ENCODE results near the gene PPP1CB. TPM values are rescaled to one million over a fixed set of nuclear protein-coding genes. Genes with fewer than 3 reads are reported as not detected.

Gene PPP1CB
- total RNA-seq, 1 experiment from 2014 or later = 269 TPM

GRCh38 chr2:28720345-28720744 is 31.3 kb upstream of the PPP1CB start:
- no peaks in the 10 kb centered on the region for H3K9me3 Mint-ChIP-seq (ENCODE audit: unreplicated experiment)
- POLR2A ChIA-PET = interaction anchor here (0.9 to 1.7 kb wide), 2 partner anchors 8 to 99 kb away, joined by 3 read pairs; no protein-coding TSS in a partner anchor
- CTCF ChIA-PET = no interaction called here
- peaks cover 25% of the 10 kb centered on the region for H3K4me1 Mint-ChIP-seq (ENCODE audit: insufficient read depth, unreplicated experiment)
- H3K4me3 Mint-ChIP-seq (ENCODE audit: unreplicated experiment) = no peak overlapping the region
- H3K27ac Mint-ChIP-seq (ENCODE audit: low read depth, unreplicated experiment) = no peak overlapping the region
- no peak for DNase-seq (ENCODE audit: unreplicated experiment)
- intact Hi-C loops (cut with micrococcal nuclease) = no loop called here
- TF ChIP-seq, protein P1, sequence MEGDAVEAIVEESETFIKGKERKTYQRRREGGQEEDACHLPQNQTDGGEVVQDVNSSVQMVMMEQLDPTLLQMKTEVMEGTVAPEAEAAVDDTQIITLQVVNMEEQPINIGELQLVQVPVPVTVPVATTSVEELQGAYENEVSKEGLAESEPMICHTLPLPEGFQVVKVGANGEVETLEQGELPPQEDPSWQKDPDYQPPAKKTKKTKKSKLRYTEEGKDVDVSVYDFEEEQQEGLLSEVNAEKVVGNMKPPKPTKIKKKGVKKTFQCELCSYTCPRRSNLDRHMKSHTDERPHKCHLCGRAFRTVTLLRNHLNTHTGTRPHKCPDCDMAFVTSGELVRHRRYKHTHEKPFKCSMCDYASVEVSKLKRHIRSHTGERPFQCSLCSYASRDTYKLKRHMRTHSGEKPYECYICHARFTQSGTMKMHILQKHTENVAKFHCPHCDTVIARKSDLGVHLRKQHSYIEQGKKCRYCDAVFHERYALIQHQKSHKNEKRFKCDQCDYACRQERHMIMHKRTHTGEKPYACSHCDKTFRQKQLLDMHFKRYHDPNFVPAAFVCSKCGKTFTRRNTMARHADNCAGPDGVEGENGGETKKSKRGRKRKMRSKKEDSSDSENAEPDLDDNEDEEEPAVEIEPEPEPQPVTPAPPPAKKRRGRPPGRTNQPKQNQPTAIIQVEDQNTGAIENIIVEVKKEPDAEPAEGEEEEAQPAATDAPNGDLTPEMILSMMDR (IDR thresholded peaks at IDR 0.05; ENCODE audit: unreplicated experiment) = no peak
- no TSS peak for BruUV-seq (replicated peaks)
- H3K36me3 Mint-ChIP-seq (ENCODE audit: insufficient read depth, unreplicated experiment) = no peaks in the 10 kb centered on the region
- H3K27me3 Mint-ChIP-seq (ENCODE audit: insufficient read depth, unreplicated experiment) = no peaks in the 10 kb centered on the region

- Mint-ChIP-seq H3K9me3 (ENCODE audit: unreplicated experiment) (no peaks in the 10 kb centered on the region), H3K27me3 (ENCODE audit: insufficient read depth, unreplicated experiment) (no peaks in the 10 kb centered on the region), H3K4me3 (ENCODE audit: unreplicated experiment) (no peak overlapping the region), H3K36me3 (ENCODE audit: insufficient read depth, unreplicated experiment) (no peaks in the 10 kb centered on the region), H3K4me1 (ENCODE audit: insufficient read depth, unreplicated experiment) (peaks cover 13% of the 10 kb centered on the region), H3K27ac (ENCODE audit: low read depth, unreplicated experiment) (no peak overlapping the region)
- intact Hi-C loops (cut with micrococcal nuclease) = no loop called here
- DNase-seq (ENCODE audit: unreplicated experiment) = no peak
- CTCF ChIA-PET = interaction anchor here (0.7 kb wide), 1 partner anchor 149 kb away, joined by 3 read pairs; no protein-coding TSS in a partner anchor
- no TSS peak for BruUV-seq (replicated peaks)
- TF ChIP-seq, protein P1 (IDR thresholded peaks at IDR 0.05; ENCODE audit: unreplicated experiment) = no peak
- POLR2A ChIA-PET = interaction anchor here (0.6 to 1.4 kb wide), 7 partner anchors 8 to 580 kb away, joined by 3 to 6 read pairs (median 3); partner anchors contain the start of gene PPP1CB
Observed at GRCh38 chr2:28721601-28722191, 29.9 kb upstream of the PPP1CB start.

DNA sequence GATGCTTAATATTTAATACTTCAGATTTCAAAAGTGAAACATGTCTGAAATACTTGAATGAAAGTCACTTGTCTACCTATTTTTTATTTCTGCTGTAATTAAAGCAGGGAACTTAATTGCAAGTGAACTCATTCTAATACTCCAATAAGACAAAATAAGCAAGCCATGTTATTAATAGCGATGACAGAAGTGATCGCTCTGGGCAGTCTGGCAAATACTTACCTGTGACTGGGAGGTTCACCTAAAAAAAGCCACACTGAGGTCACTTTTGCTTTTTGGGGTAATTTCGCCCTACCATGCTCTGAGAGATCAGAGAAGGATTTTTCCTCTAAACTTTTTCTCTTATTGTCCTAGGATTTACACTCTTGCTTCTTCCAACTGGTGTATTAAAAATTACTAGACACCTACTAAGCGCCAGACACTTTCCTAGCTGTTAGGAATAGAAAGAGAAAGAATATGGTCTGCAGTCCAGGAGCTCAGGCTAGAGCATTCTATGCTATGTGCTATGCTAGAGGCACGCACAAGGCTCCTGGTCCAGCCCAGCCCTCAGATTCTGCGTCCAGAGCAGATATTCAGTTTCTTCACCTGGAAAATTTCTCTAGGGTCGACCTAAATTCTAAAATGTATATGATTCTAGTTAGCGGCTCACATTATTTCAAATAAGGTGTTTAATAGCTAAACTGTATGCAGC is 26.5 kb upstream of the PPP1CB start:
- Mint-ChIP-seq H3K4me1 (ENCODE audit: insufficient read depth, unreplicated experiment) (no peaks in the 10 kb centered on the region), H3K27ac (ENCODE audit: low read depth, unreplicated experiment) (no peak overlapping the region), H3K27me3 (ENCODE audit: insufficient read depth, unreplicated experiment) (no peaks in the 10 kb centered on the region), H3K36me3 (ENCODE audit: insufficient read depth, unreplicated experiment) (no peaks in the 10 kb centered on the region), H3K4me3 (ENCODE audit: unreplicated experiment) (no peak overlapping the region), H3K9me3 (ENCODE audit: unreplicated experiment) (no peaks in the 10 kb centered on the region)
- ChIA-PET CTCF (interaction anchor here (0.7 kb wide), 1 partner anchor 295 kb away, joined by 3 read pairs; no protein-coding TSS in a partner anchor), POLR2A (interaction anchor here (1.0 to 1.5 kb wide), 2 partner anchors 8 to 18 kb away, joined by 3 to 12 read pairs; no protein-coding TSS in a partner anchor)
- TF ChIP-seq, protein P1 (IDR thresholded peaks at IDR 0.05; ENCODE audit: unreplicated experiment) = no peak
- no peak for DNase-seq (ENCODE audit: unreplicated experiment)
- intact Hi-C loops (cut with micrococcal nuclease) = no loop called here
- no TSS peak for BruUV-seq (replicated peaks)

DNA sequence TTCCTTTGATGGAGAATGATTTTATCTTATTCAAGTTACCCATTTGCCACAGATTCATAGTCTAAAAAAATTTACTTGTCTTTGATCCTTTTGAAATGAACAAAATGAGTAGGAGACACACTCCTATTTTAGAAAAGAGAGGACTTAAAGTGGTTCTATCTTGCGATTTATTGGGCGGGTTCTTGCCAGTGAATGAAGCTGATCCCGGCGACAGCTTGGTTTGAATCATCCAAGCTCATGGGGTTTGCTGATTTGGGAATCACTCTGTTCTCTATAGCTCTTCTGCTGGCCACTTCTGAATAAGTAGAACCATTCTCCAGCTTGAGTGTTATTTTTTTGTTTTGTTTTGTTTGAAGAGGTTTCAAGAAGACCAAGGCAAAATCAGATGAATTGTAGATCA is 25.5 kb upstream of the PPP1CB start:
- DNase-seq (ENCODE audit: unreplicated experiment) = no peak
- Mint-ChIP-seq H3K4me1 (ENCODE audit: insufficient read depth, unreplicated experiment) (no peaks in the 10 kb centered on the region), H3K9me3 (ENCODE audit: unreplicated experiment) (no peaks in the 10 kb centered on the region), H3K4me3 (ENCODE audit: unreplicated experiment) (no peak overlapping the region), H3K27me3 (ENCODE audit: insufficient read depth, unreplicated experiment) (no peaks in the 10 kb centered on the region), H3K36me3 (ENCODE audit: insufficient read depth, unreplicated experiment) (no peaks in the 10 kb centered on the region), H3K27ac (ENCODE audit: low read depth, unreplicated experiment) (no peak overlapping the region)
- intact Hi-C loops (cut with micrococcal nuclease) = no loop called here
- POLR2A ChIA-PET = interaction anchor here (1.3 to 1.5 kb wide), 2 partner anchors 9 to 10 kb away, joined by 3 to 12 read pairs; no protein-coding TSS in a partner anchor
- BruUV-seq (replicated peaks) = no TSS peak
- TF ChIP-seq, protein P1 (IDR thresholded peaks at IDR 0.05; ENCODE audit: unreplicated experiment) = no peak
- CTCF ChIA-PET = interaction anchor here (0.5 to 1.7 kb wide), 2 partner anchors 132 to 348 kb away, joined by 4 to 8 read pairs; no protein-coding TSS in a partner anchor

Measured in MCF 10A (cell line).